Activated T-cell treated with anti-CD3 and anti-CD28 coated beads, Interleukin-2, amount 50 U/mL, for 1 hour (primary cell): ENCODE data around the gene TERT.
"Not testable (repeated sequence)": the region's sequence is repeated elsewhere in the genome, so short reads cannot be mapped to it uniquely, and the experiment has no call there.

Source experiments
- DNase-seq: peaks from one replicate; pipeline ENCODE4 v3.0.0-alpha.2; 2020

Gene TERT

GRCh38 chr5:1277781-1278180 is 17.1 kb downstream of the TERT start:
- DNase-seq: no peak

- DNase-seq: no peak
These were observed 17.5 kb downstream of the TERT start for GRCh38 chr5:1277331-1277730.

DNA sequence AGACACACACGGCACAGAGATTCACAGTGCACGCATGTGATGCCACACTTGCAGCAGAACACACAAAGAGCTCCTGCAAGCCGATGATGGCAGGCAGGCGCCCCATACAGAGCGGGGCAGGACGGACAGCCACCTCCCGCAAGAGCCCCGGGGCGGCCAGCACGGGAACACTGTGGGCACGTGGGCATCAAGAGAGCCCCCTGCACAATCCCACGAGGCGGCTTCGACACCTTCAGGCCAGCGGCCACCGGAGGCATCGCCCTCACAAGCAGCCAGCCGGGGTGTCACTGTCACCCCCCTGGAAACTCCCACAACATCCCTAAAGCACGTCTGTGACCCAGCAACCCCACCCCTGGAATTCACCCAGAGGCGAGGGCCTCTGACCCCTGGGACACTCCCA is 17.9 kb downstream of the TERT start:
- no peak for DNase-seq

DNA sequence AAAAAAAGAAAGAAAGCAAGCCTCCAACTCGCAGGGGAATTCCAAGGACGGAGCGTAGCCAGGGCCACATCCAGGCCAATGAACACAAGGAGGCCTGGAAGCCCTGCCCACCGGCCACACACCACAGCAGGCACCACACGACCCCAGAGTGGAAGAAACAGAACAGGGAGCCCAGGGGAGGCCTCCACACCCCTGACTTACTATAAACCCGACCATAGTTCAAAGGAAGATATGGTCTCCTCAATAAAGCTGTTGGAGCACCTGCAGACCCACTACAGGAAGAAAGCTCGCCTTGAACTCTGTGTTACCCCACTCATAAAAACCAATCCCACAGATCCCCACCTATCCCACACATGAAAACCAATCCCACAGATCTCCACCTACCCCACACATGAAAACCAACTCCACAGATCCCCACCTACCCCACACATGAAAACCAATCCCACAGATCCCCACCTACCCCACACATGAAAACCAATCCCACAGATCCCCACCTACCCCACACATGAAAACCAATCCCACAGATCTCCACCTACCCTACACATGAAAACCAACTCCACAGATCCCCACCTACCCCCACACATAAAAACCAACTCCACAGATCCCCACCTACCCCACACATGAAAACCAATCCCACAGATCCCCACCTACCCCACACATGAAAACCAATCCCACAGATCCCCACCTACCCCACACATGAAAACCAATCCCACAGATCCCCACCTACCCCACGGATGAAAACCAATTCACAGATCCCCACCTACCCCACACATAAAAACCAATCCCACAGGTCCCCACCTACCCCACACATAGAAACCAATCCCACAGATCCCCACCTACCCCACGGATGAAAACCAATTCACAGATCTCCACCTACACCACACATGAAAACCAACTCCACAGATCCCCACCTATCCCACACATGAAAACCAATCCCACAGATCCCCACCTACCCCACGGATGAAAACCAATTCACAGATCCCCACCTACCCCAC is 19.2 kb downstream of the TERT start:
- not testable (repeated sequence) for DNase-seq

GRCh38 chr5:1274471-1274870 is 20.4 kb downstream of the TERT start:
- DNase-seq: no peak

- no peak for DNase-seq
These were observed 21.1 kb downstream of the TERT start for GRCh38 chr5:1273745-1274144.

- no peak for DNase-seq
These were observed 22.7 kb downstream of the TERT start for GRCh38 chr5:1272201-1272600.

DNA sequence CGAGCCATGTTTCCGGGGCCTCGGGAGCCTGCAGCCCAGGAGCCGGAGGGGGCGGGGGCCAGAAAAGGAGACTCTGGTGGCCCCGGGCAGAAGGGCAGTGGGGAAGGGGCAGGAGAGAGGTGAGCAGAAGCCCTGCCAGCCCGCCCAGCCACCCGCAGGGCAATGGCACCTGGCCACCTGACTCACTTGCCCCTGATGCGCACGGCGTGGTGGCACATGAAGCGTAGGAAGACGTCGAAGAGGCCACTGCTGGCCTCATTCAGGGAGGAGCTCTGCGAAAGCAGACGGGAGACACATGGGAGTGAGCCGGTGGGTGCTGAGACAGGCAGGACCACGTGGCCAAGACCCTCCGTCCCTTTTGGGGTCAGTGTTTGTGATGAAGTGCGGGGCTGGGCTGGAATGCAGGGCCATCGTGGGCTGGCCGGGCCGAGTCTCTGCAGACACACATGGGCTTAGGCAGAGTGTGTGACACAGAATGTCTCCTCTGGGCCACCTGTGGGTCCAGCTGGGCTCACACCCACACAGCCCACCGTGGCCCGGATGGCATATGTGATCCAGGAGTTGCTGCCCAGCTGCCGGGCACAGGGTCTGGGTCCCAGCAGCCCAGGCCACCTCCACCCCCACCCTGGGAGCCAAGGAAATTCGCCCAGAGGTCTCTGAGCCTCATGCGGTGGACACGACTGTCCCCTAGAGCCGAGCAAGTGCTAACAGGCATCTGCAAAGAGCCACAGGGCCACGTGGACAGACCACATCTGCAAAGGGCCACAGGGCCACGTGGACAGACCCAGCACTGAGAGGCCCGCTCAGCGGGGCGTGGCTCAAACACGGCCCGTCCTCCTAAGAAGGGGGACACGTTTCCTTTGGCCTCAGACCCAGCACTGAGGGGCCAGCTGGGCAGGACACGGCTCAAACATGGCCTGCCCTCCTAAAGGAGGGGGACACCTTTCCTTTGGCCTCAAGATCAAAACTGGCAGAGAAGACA is 23.6 kb downstream of the TERT start:
- no peak for DNase-seq

- no peak for DNase-seq
These were observed 24.4 kb downstream of the TERT start for GRCh38 chr5:1270426-1270825.

GRCh38 chr5:1268666-1269065 is 26.2 kb downstream of the TERT start:
- DNase-seq: peak; percentile 26

- DNase-seq: no peak
These were observed 26.8 kb downstream of the TERT start for GRCh38 chr5:1268056-1268455.

GRCh38 chr5:1267464-1267863 is 27.4 kb downstream of the TERT start:
- not testable (repeated sequence) for DNase-seq

DNA sequence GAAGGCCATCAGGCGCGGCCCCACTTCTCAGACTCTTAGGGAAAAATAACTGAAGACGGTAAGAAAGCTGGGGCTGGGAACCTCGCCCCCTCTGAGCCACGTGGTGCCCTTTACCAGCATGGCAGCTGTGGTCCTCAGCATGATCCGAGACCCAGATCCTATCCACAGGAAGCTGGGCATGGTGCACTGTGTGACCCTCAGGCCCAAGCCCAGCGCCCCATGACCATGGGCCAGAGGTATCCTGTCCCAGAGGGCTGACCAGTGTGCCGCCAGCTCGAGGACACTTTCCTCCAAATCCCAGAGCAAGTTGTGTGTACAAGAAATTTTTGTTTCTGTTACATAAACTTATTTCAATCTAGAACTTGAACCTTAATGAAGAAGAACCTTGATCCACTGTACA is 28.1 kb downstream of the TERT start:
- DNase-seq: no peak

DNA sequence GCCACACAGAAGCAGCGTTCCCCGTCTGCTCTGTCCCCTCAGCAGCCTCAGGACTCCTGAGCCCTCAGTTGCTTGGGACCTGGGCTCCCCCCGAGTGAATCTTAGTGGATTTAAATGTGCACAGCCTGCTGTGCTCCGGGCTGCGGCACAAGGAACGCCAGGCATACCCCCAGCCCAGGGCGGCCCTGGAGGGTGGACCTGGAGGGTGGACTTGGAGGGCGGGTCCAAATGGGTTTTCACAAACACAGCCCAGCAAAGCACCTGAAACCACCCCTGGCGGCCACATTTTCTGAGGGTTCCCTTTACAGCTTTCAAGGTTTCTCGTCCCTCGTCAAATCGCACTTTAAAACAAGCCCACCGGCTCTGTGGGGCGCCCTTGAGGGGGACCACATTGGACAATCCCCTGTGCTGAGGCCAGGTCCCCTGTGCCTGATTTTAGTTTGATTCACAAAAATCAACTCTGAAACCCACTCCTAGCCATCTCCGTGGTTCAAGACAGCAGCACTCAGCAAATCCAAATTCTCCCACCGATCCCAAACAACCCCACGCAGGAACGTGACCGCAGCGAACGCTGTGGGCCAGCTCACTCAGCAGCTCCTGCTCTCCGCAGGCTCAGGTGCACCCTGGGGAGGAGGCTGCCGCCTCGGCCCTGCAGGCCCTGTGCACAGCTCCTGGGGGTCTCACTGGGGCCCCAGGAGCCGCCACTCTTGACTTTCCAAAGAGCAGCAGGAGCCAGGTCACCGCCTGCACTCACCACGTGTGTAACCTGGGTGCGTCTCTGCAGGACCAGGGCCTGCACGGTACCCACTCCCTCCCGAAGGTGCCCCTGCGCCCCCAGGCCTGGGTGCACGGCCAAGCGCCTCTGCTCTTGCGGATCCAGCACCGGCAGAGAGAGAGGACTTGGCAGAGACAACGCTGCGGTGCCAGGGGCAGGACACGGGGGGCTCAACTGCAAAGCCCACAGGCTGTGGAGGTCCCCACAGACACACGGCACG is 29.1 kb downstream of the TERT start:
- DNase-seq: no peak

- DNase-seq: no peak
These were observed 29.8 kb downstream of the TERT start for GRCh38 chr5:1265026-1265425.

GRCh38 chr5:1264211-1264610 is 30.7 kb downstream of the TERT start:
- no peak for DNase-seq

DNA sequence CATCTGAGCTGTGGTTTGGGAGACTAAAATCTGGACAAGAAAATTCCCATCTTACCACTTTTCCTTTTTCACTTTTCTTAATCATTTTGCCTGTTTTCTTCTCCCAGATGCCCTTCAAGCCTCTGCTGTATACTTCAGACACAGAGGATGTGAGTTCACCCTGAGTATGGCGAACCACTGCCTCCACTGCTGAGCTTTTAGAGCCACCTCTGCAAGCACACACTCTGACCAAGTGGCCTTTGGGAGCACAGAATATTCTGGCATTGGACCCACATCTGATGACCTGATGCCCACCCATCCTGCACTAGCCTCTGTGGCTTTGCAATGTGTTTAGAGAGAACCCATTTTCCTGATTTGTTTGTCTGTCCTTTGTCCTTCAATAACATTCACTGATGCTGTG is 32.5 kb downstream of the TERT start:
- DNase-seq: no peak

DNA sequence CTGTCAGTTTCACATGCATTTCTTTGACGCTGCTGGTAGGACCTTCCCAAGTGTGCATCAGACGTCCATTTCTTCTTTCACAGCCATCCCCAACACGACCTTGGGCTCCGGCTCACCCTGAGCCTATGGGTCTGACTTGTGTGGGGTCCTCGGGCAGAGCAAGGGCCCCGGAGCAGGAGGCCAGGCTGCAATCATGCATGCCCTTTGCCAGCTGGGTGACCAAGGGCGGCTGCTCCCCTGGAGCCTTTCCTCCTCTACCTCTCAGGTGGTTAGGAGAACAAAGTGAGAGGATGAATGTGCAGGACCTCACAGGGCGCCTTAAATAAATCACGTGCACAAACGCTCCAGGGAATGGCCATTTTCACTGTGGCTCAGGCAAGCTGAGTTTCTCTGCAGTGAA is 33.2 kb downstream of the TERT start:
- DNase-seq: no peak

DNA sequence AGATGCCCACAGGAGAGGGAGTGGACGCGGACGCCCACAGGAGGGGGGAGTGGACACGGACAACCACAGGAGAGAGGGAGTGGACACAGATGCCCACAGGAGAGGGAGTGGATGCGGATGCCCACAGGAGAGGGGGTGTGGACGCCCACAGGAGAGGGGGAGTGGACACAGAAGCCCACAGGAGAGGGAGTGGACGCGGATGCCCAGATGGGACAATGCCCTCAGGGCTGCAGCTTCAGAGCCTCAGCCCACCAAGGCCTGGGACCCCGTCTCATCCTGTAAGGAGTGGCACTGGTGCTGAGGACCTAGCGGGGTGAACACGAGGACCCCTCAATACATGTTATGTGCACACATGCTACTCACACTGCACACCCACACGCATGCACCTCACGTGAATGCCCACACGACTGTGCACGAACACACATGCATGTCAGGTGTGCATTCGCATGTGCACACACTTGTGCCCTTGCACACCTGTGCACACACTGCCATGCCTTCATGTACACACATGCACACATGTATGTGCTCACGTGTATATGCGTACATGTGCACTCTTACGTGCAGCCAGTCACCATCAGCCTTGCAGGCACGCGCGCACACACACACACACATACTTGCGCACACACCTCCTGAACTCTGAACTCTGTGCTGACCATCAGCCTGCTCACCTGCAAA is 34.9 kb downstream of the TERT start:
- no peak for DNase-seq

DNA sequence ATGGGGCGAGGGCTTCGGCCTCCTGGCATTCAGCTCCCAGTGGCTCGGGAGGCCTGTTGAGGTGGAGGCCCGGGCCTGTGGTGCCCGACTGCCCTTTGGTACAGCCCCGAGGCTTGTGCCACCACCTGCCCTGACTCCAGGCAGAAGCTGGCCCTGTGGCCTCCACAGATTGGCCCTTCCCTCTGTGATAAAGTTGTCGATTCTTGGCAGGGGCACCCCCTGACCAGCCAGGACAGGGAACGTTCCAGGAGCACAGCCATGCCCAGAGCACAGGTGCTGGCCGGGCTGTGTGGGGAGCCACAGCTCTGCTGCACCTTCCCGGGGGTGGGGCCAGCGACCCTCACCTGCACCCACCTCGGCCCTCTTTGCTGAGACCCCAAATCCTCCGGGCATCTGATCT is 37.0 kb downstream of the TERT start:
- DNase-seq: no peak

GRCh38 chr5:1257363-1257762 is 37.5 kb downstream of the TERT start:
- no peak for DNase-seq

DNA sequence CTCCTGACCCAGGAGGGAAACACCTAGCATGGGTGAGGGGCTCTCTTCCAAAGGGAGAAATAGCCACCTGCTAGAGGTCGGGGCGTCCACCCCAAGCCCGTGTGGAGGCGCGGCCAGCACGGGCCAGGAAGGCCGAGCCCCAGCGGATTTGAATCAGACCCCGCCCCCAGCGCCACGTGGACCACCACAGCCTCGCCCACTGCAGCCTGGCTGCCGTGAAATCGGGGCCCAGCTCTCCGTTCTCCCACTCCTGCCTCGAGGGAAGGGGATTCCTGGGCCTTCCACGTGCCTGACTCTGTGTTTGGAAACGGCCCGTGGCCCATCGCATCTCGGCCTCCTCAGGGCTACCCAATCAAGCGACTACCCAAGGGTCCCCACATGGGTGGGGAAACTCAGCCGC is 38.1 kb downstream of the TERT start:
- DNase-seq: no peak
